ENCODE measurements around the gene OCA2. TPM values are rescaled to one million over a fixed set of nuclear protein-coding genes. Genes with fewer than 3 reads are reported as not detected.

The OCA2 gene
- total RNA-seq, 1 experiment from 2014 or later, result 0.31 TPM

DNA sequence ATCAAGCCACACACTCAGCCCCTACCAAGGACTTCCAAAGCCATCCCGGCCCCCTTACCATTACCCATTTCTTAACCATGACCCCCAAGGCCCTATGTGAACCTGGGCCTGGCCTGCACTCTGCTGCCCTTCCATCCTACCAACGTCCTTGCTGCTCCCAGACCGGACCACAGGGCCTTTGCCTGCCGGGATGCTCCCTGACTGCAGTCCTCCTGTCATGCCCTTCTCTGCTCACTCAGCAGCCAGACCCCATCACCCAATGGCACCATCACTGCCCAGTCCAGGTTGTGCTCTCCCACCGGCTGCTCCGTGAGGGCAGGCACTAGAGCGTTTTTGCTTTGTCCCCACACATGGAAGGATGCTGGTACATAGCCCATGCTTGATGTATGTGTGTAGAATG is 73.7 kb downstream of the OCA2 start:
- no peaks in the 10 kb centered on the region for H3K36me3 Mint-ChIP-seq (ENCODE audit: insufficient read depth in 1 of 3, low read depth in 3 of 3)
- TF ChIP-seq, protein P1, sequence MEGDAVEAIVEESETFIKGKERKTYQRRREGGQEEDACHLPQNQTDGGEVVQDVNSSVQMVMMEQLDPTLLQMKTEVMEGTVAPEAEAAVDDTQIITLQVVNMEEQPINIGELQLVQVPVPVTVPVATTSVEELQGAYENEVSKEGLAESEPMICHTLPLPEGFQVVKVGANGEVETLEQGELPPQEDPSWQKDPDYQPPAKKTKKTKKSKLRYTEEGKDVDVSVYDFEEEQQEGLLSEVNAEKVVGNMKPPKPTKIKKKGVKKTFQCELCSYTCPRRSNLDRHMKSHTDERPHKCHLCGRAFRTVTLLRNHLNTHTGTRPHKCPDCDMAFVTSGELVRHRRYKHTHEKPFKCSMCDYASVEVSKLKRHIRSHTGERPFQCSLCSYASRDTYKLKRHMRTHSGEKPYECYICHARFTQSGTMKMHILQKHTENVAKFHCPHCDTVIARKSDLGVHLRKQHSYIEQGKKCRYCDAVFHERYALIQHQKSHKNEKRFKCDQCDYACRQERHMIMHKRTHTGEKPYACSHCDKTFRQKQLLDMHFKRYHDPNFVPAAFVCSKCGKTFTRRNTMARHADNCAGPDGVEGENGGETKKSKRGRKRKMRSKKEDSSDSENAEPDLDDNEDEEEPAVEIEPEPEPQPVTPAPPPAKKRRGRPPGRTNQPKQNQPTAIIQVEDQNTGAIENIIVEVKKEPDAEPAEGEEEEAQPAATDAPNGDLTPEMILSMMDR (conservative IDR thresholded peaks at IDR 0.05), result no peak
- H3K4me1 Mint-ChIP-seq, result peaks cover 8 to 15% of the 10 kb centered on the region in 2 experiments; a peak in 3 of 4 replicates
- Histone ChIP-seq H4K20me1 (ENCODE audit: control insufficient read depth, insufficient read depth, insufficient read length) (no peaks in the 10 kb centered on the region), H3K9me3 (ENCODE audit: control insufficient read depth, low read depth, low read length) (no peaks in the 10 kb centered on the region), H2AFZ (ENCODE audit: low read length) (no peak overlapping the region), H3K18ac (ENCODE audit: insufficient read length, low read depth, low read length) (no peak overlapping the region), H2BK20ac (ENCODE audit: low read depth, low read length, poor library complexity, severe bottlenecking) (no peak overlapping the region), H4K91ac (ENCODE audit: insufficient read length, low read depth, low read length) (no peak overlapping the region), H3K27me3 (ENCODE audit: insufficient read depth, low read length) (no peaks in the 10 kb centered on the region), H2BK5ac (ENCODE audit: insufficient read length, low read length) (no peak overlapping the region), H3K4me1 (ENCODE audit: insufficient read depth, low read length) (no peaks in the 10 kb centered on the region), H2BK120ac (ENCODE audit: low read depth, low read length, poor library complexity, severe bottlenecking) (no peak overlapping the region), H3T11ph (ENCODE audit: low read length) (no peak overlapping the region), H4K5ac (ENCODE audit: insufficient read length, low read depth, low read length) (no peak overlapping the region), H3K23me2 (ENCODE audit: insufficient read length, low read depth, low read length, poor library complexity, severe bottlenecking) (no peaks in the 10 kb centered on the region), H2BK15ac (ENCODE audit: low read depth, low read length) (no peak overlapping the region), H4K8ac (replicated peaks; ENCODE audit: insufficient read length, low read depth, low read length) (no peak overlapping the region), H3K79me2 (ENCODE audit: insufficient read depth, low read length) (no peaks in the 10 kb centered on the region), H3K4me2 (ENCODE audit: insufficient read depth, insufficient read length, low read length) (no peak overlapping the region), H2AK5ac (ENCODE audit: insufficient read length, low read length) (no peak overlapping the region), H3K56ac (ENCODE audit: insufficient read length, low read depth, low read length) (no peak overlapping the region), H3K9ac (ENCODE audit: extremely low read depth, insufficient read length, low read length) (no peak overlapping the region), H3K27ac (ENCODE audit: insufficient read length, low read depth, low read length) (no peak overlapping the region), H3K79me1 (ENCODE audit: insufficient read depth, low read depth, low read length, poor library complexity, severe bottlenecking) (no peaks in the 10 kb centered on the region), H3K23ac (ENCODE audit: insufficient read length, low read depth, low read length) (no peak overlapping the region), H3K4ac (ENCODE audit: low read depth, low read length) (no peak overlapping the region), H3K14ac (ENCODE audit: insufficient read depth, low read length) (no peak overlapping the region; the same call in 1 of the 2 replicates), H2BK12ac (ENCODE audit: insufficient read length, low read depth, low read length) (no peak overlapping the region)
- WGBS (ENCODE audit: extremely low coverage, insufficient read length, low lambda C conversion rate), result no CpG with 5 or more reads among the region's 7 CpGs
- peaks cover under 1% of the 10 kb centered on the region for H3K27me3 Mint-ChIP-seq (ENCODE audit: low read depth)
- H3K9me3 Mint-ChIP-seq, result no peaks in the 10 kb centered on the region
- no peak for DNase-seq
- H3K4me3 Mint-ChIP-seq, result no peak overlapping the region
- H3K27ac Mint-ChIP-seq, result no peak overlapping the region

Measured in H9 (cell line).